ENCODE data around the gene NFX1. TPM values are rescaled to one million over a fixed set of nuclear protein-coding genes. Genes with fewer than 3 reads are reported as not detected.
A peak's percentile ranks its signal among the peaks of the same experiment; 100 is the strongest.

NFX1 gene
- total RNA-seq, 2 experiments from 2014 or later: 33.7 to 35.6 TPM

GRCh38 chr9:33255471-33255870 lies 34.8 kb upstream of the NFX1 start:
- no peak for DNase-seq
- no peak overlapping the region for H3K4me3 Mint-ChIP-seq
- no peaks in the 10 kb centered on the region for H3K27me3 Mint-ChIP-seq
- H3K27ac Mint-ChIP-seq: no peak overlapping the region
- ChIA-PET CTCF (no interaction called here), POLR2A (no interaction called here)
- peaks cover 15% of the 10 kb centered on the region for H3K4me1 Mint-ChIP-seq
- peaks cover 64% of the 10 kb centered on the region for H3K36me3 Mint-ChIP-seq (ENCODE audit: low read depth)
- H3K9me3 Mint-ChIP-seq: no peaks in the 10 kb centered on the region

- Mint-ChIP-seq H3K36me3 (ENCODE audit: low read depth) (peaks cover 70% of the 10 kb centered on the region), H3K4me1 (peaks cover 21% of the 10 kb centered on the region)
- POLR2A ChIA-PET: no interaction called here
Observed at GRCh38 chr9:33256236-33256635, 34.1 kb upstream of the NFX1 start.

DNA sequence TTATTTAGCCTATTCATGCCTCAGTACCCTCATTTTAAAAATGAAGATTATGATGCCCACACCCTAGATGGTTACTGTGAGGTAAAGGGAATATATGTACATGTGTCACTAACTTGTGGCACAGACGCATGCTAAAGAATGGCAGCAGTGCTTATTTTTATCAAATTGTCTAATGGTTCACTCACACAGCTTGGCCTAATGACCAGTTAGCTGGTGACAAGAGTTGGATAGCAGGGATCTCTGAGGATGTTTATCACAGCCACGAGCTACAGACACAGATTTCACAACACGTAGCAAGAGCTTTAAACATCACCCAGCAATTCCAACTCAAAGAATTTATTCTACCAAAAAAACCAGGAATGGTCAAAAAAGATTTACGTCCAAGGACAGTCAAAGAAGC lies 33.0 kb upstream of the NFX1 start:
- H3K4me3 Mint-ChIP-seq: no peak overlapping the region
- POLR2A ChIA-PET: no interaction called here
- DNase-seq: no peak
- no peaks in the 10 kb centered on the region for H3K9me3 Mint-ChIP-seq
- CTCF ChIA-PET: interaction anchor here (1.4 kb wide), 1 partner anchor 18 kb away, joined by 4 read pairs; no protein-coding TSS in a partner anchor
- H3K4me1 Mint-ChIP-seq: peaks cover 26% of the 10 kb centered on the region
- H3K27me3 Mint-ChIP-seq: no peaks in the 10 kb centered on the region
- H3K27ac Mint-ChIP-seq: no peak overlapping the region
- peaks cover 78% of the 10 kb centered on the region for H3K36me3 Mint-ChIP-seq (ENCODE audit: low read depth)

More at GRCh38 chr9:33256236-33256635, 34.1 kb upstream of the NFX1 start:
- no peak overlapping the region for H3K27ac Mint-ChIP-seq
- no peak overlapping the region for H3K4me3 Mint-ChIP-seq
- no peaks in the 10 kb centered on the region for H3K27me3 Mint-ChIP-seq
- no peaks in the 10 kb centered on the region for H3K9me3 Mint-ChIP-seq
- CTCF ChIA-PET: interaction anchor here (1.0 kb wide), 1 partner anchor 30 kb away, joined by 3 read pairs; no protein-coding TSS in a partner anchor
- no peak for DNase-seq

DNA sequence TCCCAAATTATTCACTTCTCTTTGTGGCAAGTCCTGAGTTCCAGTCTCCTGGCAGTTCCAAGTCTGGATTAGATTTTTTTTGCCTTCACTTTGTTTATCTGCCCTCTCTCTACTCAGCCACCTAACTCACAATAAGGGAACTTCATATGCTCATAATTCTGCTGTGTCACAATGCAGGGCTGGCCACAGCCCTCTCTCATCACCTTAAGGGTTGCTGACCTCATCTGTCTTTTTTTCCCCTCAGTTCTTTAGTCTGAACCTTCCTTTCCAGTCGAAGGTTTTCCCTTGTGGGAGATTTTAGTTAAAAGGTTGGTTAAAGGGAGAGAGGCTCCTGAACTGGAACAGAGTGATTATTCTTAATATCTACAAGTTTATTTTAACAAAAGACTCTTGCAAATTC lies 29.9 kb upstream of the NFX1 start:
- POLR2A ChIA-PET: no interaction called here
- Mint-ChIP-seq H3K4me3 (no peak overlapping the region), H3K36me3 (ENCODE audit: low read depth) (peaks cover 69% of the 10 kb centered on the region), H3K27me3 (no peaks in the 10 kb centered on the region), H3K27ac (peak overlapping the region; percentile 36), H3K4me1 (peaks cover 34% of the 10 kb centered on the region), H3K9me3 (no peaks in the 10 kb centered on the region)
- DNase-seq: no peak
- CTCF ChIA-PET: interaction anchor here (2.0 kb wide), 1 partner anchor 34 kb away, joined by 10 read pairs; no protein-coding TSS in a partner anchor

- Mint-ChIP-seq H3K9me3 (no peaks in the 10 kb centered on the region), H3K27ac (peak overlapping the region; percentile 91), H3K4me3 (peak overlapping the region; percentile 83), H3K36me3 (ENCODE audit: low read depth) (peaks cover 73% of the 10 kb centered on the region), H3K27me3 (no peaks in the 10 kb centered on the region), H3K4me1 (peaks cover 59% of the 10 kb centered on the region)
- ChIA-PET POLR2A (no interaction called here), CTCF (interaction anchor here (1.3 to 1.7 kb wide), 3 partner anchors 15 to 239 kb away, joined by 4 read pairs; partner anchors contain the start of gene DNAJA1)
- no peak for DNase-seq
Observed at GRCh38 chr9:33263131-33264002, 26.9 kb upstream of the NFX1 start.

DNA sequence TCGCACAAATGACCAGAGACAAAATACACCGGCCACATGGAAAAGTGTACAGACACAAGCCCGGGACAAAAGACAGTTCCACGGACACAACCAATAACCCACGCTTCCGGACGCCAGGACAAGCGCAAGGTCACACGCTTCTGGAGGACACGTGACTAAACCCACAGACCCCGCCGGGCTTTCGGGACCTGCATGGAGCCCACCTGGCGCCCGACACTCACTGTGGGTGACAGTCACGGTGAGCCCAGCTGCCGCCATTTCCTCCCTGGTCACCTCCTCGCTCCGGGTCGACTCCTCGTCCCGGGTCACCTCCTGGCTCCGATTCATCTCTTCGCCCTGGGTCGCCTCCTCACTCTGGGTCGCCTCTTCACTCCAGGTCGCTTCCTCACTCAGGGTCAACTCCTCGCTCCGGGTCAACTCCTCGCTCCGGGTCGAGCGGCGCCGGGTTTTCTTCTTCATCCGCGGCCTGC lies 26.3 kb upstream of the NFX1 start:
- peaks cover 57% of the 10 kb centered on the region for H3K4me1 Mint-ChIP-seq
- H3K36me3 Mint-ChIP-seq (ENCODE audit: low read depth): peaks cover 70% of the 10 kb centered on the region
- ChIA-PET CTCF (interaction anchor here (0.7 to 1.7 kb wide), 4 partner anchors 15 to 240 kb away, joined by 3 to 4 read pairs (median 4); partner anchors contain the start of gene DNAJA1), POLR2A (no interaction called here)
- peak overlapping the region; percentile 91 for H3K27ac Mint-ChIP-seq
- peak overlapping the region; percentile 83 for H3K4me3 Mint-ChIP-seq
- no peaks in the 10 kb centered on the region for H3K9me3 Mint-ChIP-seq
- H3K27me3 Mint-ChIP-seq: no peaks in the 10 kb centered on the region
- peak; percentile 54 for DNase-seq

DNA sequence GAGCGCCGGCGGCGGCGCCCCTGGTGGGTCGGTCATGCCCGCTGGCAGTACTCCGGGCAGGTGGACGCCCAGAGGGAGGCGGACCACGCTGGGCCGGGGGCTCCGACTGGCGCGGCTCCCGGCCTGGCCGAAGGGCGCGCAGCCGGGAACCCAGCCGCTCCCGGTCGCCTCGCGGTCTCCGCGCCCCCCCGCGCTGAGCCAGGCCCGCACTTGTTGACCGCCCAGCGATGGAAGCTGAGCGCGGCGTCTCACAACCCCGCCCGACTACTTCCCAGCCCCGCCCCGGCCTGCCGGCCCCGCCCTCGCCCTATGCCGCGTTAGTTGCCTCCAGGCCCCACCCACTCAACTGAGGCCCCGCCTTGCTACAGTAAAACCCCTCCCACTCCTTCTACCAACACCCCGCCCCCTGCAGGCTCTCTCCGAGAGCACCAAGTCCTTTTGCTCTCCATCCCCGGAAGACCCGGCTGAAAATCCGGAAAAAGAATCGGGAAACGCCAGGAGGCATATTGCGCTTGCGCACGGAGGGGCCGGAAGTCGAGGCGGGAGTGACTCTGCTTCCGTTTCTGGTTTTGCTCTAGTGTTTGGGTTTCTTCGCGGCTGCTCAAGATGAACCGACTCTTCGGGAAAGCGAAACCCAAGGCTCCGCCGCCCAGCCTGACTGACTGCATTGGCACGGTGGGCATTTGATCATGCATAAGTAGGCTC lies 25.7 kb upstream of the NFX1 start, which contains the start of the genes BAG1 and CHMP5:
BAG1 (minus strand) TSS at position 236 of the 705 bp plus-strand sequence.
CHMP5 (plus strand) TSS at position 577 of the 705 bp plus-strand sequence; CDS start at position 607, 30 bp downstream.
- ChIA-PET POLR2A (no interaction called here), CTCF (interaction anchor here (0.7 to 1.7 kb wide), 5 partner anchors 10 to 240 kb away, joined by 3 to 4 read pairs (median 4); partner anchors contain the start of gene DNAJA1)
- peak within 1 kb of the TSS; percentile 83 for H3K4me3 Mint-ChIP-seq
- peaks cover 66% of the 10 kb centered on the region for H3K36me3 Mint-ChIP-seq (ENCODE audit: low read depth)
- peak within 1 kb of the TSS; percentile 95 for H3K27ac Mint-ChIP-seq
- peaks cover 53% of the 10 kb centered on the region for H3K4me1 Mint-ChIP-seq
- no peaks in the 10 kb centered on the region for H3K9me3 Mint-ChIP-seq
- no peaks in the 10 kb centered on the region for H3K27me3 Mint-ChIP-seq
- DNase-seq: peak; percentile 100

DNA sequence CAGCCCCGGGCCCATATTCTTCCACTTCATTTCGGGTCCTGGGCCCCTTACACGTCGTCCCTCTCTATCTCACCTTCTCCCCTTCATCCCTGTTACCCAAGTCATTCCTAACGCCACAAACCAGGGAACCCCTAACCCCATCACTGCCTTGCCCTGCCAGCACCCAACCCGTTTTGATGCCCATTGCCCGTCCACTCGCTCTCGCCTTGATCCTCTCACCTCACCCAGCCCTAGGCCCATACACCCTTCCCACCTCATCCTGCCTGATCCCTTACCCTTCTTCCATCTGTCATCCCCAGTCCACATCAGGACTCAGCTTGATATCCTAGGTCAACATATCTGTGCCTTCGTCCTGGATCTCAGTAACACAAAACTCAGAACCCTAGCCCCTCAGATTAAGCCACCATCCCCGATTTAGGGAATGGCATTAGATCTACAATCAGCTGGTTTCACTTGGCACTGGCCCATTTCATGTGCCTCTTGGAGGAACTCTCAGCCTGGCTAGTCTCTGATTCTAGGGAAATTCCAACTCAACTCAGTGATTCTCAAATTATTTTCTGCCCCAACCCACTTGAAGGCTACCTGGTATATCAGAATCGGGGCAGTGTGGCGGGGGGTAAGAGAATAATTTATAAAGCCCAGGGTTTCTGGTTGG lies 25.0 kb upstream of the NFX1 start:
- no peak for DNase-seq
- Mint-ChIP-seq H3K27me3 (no peaks in the 10 kb centered on the region), H3K4me3 (peak overlapping the region; percentile 83), H3K27ac (peak overlapping the region; percentile 95), H3K9me3 (no peaks in the 10 kb centered on the region), H3K36me3 (ENCODE audit: low read depth) (peaks cover 66% of the 10 kb centered on the region), H3K4me1 (peaks cover 52% of the 10 kb centered on the region)
- ChIA-PET POLR2A (no interaction called here), CTCF (interaction anchor here (1.3 kb wide), 1 partner anchor 10 kb away, joined by 4 read pairs; no protein-coding TSS in a partner anchor)

DNA sequence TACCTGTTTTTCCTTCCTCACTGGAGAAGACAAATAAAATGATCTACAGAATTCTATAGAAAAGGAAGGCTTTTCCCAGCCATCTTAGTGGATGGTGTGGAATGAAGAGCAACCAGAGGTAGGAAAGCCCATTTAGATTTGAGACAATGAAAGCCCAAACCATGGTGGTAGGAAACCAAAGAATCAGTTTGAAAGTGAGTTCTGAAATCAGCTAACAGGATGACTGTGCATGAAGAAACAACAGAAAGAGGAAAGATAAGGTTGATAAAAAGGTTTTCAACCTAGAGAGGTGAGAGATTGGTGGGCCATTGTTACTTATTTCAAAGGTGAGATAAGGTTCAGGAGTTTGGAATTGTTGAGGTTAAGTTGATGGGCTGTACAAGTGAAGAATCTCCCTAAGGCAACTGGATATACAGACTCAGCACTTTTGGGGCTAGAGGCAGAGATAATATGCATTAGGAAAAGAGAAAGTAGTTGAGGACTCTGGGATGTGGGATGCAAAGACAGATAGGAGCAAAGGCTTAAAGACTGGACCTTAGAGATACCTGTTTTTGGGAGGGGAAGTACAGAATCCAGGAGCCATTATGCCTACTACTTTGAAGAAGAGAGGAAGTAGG lies 23.1 kb upstream of the NFX1 start:
- H3K27ac Mint-ChIP-seq: peak overlapping the region; percentile 95
- peak overlapping the region; percentile 83 for H3K4me3 Mint-ChIP-seq
- ChIA-PET CTCF (no interaction called here), POLR2A (no interaction called here)
- no peaks in the 10 kb centered on the region for H3K27me3 Mint-ChIP-seq
- peaks cover 65% of the 10 kb centered on the region for H3K36me3 Mint-ChIP-seq (ENCODE audit: low read depth)
- peaks cover 55% of the 10 kb centered on the region for H3K4me1 Mint-ChIP-seq
- no peaks in the 10 kb centered on the region for H3K9me3 Mint-ChIP-seq
- no peak for DNase-seq

DNA sequence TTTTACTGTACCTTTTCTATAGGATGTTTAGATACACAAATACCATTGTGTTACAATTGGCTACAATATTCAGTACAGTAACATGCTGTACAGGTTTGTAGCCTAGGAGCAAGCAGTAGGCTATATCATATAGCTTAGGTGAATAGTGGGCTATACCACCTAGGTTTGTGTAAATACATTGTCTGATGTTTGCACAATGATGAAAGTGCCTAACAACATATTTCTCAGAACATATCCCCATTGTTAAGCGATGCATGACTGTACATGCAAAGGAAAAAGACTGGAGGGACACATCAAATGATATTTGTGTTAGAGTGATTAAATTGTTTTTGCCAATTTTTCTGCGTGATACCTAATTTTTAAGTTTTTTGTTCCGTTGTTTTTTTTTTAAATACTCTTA lies 20.2 kb upstream of the NFX1 start:
- CTCF ChIA-PET: interaction anchor here (1.6 kb wide), 1 partner anchor 20 kb away, joined by 5 read pairs; the partner anchor contains the start of gene NFX1
- no peak overlapping the region for H3K4me3 Mint-ChIP-seq
- H3K36me3 Mint-ChIP-seq (ENCODE audit: low read depth): peaks cover 68% of the 10 kb centered on the region
- no peak overlapping the region for H3K27ac Mint-ChIP-seq
- no peak for DNase-seq
- POLR2A ChIA-PET: no interaction called here
- H3K4me1 Mint-ChIP-seq: peaks cover 60% of the 10 kb centered on the region
- H3K9me3 Mint-ChIP-seq: no peaks in the 10 kb centered on the region
- H3K27me3 Mint-ChIP-seq: no peaks in the 10 kb centered on the region

DNA sequence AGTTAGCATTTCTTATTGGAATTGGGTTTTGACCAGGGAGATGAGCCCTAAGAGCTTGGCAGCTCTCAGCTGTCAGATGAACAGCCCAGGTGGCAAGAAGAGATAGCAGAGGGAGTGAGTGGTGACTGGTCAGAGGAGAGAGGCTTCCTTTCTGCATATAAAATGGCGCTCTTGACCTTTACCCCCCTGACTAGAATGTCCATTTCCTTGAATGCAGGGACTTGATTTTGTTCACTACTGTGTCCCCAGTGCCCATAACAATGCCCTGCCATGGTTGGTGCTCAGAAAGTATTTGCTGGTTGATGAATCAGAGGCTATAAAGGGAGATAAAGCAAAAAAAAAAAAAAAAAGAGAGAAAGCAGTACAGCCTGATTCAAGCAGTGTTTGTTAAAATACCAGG lies 18.3 kb upstream of the NFX1 start:
- POLR2A ChIA-PET: no interaction called here
- no peak overlapping the region for H3K4me3 Mint-ChIP-seq
- no peaks in the 10 kb centered on the region for H3K9me3 Mint-ChIP-seq
- peaks cover 48% of the 10 kb centered on the region for H3K4me1 Mint-ChIP-seq
- CTCF ChIA-PET: interaction anchor here (1.3 to 2.6 kb wide), 3 partner anchors 11 to 18 kb away, joined by 3 to 10 read pairs (median 7); partner anchors contain the start of gene NFX1
- H3K27me3 Mint-ChIP-seq: no peaks in the 10 kb centered on the region
- no peak for DNase-seq
- peaks cover 66% of the 10 kb centered on the region for H3K36me3 Mint-ChIP-seq (ENCODE audit: low read depth)
- H3K27ac Mint-ChIP-seq: no peak overlapping the region
